Pulmonary artery endothelial cell (primary cell): ENCODE measurements around the gene DUSP9. TPM values are rescaled to one million over a fixed set of nuclear protein-coding genes. Genes with fewer than 3 reads are reported as not detected.

Experiments
- DNase-seq: peaks from one replicate; pipeline ENCODE4 v3.0.0-alpha.2; 2011; ENCODE audit warnings: low read depth, low spot score
- total RNA-seq: library from RNA; depleted of rRNA; stranded (reverse); fragments of >200 nt; gene quantifications from 2 replicates; pipeline ENCODE4 v1.2.3, GENCODE V29; 2014

The DUSP9 gene
- total RNA-seq, 1 donor from 2014 or later: 0.26 TPM

DNA sequence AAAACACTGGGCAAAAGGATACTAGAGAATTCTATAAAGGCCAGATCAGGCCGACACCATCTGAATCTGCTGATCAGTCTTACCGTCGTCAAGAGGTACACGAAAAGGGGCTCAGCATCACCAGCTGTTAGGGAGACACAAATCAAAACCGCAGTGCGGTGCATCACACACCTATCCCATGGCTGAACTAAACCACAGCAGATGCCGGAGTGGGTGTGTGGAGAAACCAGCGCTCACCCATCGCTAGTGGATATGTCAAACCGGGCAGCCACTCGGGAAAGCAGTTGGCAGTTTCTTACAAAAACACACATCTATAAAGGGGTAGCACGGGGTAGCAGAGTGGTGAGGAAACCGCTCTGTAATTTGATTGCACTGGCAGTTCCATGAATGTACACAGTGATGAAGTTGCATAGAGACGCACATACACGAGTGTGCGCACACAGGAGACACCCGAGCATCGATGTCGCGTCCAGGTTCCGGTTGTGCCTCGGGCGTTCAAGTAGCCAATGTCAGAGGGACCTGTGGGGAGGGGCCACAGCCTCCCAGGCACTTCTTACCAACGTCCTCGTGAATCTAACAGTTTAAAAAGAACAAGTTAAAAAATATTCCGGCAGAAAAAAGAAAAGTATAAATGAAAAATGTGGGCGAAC, 24.9 kb upstream of the DUSP9 start:
- DNase-seq: no peak

DNA sequence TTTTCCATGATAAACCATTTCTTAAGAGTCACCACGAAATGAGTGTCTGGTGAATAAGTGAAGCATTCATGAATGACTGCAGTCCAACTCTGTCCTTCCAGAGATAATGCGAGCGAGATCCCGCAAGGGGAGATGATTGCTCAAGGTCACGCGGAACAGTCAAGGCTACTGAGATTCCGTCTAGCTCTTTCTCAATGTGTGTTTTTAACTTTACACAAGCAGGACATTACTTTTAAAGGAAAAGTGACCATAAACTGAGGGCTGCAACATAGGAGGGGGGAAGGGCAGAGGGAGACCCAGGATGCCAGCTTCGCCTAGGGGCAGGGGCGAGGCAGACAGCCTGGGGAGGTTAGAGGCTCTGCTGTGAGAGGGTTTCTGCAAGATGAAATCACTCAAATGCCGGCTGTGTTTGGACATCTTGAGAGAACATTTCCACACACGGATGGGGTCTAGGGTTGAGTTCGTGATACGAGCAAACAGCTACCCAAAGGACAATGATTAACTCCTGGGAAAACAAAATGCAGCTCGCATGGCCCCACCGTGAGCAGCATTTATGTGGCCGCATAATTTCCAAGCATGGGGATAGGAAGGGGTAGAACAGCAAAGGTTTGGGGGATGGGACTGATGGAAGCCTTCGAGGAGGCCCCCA, 24.2 kb upstream of the DUSP9 start:
- DNase-seq: no peak

DNA sequence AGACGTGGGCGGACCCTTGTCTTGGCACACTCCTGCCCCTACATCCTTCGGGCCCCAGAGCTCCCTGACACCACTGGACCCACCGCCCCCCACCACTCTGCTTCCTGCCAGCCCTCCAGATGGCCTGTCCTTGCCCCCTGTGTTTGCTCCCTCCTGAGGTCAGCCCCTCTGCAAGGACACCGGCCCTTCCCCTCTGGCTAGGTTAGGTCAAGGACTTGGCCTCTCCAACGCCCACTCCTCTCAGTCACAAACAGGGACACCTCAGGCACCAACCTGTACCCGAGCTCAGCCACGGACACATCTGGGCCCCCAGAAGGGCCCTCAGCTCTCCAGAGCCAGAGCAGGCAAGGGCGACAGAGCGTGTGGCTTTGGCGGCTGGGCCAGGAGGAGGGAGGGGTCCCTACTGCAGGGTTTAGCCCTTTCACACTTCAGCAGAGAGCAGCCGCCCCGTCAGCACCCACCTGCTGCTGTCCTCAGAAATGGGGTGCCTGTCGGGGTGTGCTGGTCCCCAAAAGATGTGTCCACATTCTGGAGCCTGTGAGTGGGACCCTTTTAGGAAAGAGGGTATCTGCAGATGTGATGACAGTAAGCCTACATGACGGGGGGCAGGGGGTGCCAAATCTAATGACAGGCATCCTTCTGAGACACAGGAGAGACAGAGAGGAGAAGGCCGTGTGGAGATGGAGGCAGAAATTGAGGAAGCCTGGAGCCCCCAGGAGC, 23.5 kb upstream of the DUSP9 start:
- no peak for DNase-seq

DNA sequence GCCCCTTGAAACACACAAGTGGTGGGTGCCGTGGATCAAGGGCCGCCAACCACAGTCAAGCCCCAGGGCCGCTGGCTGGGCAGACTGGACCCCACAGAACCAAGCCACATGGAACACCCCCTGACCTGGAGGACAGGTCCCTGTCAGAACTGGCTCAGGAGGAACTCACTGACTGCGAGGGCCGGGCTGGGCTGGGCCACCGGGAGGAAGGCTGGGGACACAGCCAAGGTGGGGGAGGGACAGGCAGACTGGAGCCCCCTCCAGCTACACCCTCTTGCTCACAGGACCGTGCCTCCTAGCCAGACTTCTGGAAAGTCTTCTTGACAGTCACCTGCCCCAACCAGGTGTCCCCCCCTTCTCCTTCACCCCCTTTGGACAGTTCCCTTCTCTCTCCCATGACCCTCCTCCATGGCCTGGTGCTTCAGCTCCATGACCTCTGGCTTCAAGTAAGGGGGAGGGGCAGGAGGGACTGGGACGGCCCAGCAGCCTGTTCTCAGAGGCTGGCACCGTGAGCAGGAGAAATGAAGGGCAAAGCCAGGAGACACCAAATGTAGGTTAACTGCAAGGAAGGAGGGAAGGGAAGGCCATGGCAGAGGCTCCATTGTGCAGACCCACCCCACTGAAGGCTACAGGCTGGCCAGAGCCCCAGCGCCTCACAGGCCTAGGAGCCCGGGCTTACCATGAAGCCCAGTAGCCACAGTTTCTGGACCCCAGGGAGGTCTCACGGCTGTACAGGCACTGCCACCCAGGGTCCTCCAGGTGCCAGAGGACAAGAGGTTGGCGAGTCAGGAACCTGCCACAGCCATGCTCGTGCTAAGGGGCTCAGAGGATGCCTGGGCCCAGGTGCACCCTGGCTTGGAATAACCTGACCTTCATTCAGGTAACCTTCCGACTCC, 22.6 kb upstream of the DUSP9 start:
- DNase-seq: no peak

DNA sequence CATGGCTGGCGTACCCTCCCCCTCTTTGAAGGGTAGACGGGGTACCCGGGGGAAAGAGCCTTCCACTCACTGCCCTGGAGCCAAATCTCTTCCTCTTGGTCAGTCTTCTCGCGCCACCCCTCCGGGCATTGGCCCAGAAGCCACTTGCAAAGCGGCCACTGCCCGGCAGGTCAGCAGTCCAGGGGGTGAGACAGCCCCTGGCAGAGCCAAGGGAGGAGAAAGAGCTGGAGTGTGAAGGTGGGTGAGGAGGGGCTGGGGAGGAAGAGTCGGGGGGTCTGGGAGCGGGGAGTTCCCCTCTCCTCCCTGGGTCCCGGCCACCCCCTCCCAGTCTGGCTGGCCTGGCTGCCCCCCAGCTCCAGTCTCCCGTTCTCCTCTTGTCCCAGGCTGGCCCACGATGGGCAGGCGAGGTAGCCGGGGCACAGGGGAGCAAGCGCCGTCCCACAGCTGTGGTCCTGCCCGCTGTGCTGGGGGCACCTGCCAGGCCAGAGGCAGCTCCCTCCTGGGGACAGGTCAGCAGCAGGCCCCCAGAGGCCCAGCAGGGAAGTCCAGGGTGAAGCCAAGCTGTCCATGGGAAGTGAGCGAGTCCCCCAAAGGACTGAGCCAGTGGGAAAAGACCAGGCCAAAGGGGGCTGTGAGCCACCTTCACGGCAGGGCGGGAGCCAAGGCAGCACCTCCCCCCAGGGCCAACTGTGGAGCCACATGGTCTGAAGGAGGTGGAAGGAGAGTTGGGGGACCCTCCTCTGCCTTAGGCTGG, 21.6 kb upstream of the DUSP9 start:
- no peak for DNase-seq

DNA sequence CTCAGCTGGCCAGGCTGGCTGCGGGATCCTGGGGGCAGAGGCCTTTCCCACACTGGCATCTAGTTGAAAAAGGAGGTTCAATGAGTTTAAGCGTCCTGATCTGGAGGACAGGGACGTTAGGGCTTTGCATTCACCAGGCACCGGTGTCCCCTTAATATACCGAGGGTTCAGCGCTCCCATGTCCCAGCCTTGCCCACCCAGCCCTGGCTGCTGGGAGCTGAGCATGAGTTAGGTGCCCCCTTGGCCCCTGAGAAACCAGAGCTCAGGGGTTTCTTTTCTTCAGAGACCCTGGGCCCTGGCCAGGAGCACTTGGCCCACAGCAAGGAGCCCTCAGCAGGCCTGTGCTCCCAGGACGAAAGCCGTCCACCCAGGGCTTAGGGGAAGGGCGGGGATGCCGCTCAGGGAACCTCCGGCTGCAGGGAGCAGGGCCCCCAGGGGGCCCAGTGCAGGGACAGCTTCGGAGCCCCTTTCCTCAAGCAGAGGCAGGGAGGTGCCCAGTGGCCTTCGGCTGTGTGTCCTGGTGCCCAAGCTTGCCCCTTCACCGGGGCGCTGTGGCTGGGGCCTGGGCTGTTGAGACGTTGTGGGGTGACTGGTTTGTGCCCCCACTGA, 20.9 kb upstream of the DUSP9 start:
- DNase-seq: no peak

DNA sequence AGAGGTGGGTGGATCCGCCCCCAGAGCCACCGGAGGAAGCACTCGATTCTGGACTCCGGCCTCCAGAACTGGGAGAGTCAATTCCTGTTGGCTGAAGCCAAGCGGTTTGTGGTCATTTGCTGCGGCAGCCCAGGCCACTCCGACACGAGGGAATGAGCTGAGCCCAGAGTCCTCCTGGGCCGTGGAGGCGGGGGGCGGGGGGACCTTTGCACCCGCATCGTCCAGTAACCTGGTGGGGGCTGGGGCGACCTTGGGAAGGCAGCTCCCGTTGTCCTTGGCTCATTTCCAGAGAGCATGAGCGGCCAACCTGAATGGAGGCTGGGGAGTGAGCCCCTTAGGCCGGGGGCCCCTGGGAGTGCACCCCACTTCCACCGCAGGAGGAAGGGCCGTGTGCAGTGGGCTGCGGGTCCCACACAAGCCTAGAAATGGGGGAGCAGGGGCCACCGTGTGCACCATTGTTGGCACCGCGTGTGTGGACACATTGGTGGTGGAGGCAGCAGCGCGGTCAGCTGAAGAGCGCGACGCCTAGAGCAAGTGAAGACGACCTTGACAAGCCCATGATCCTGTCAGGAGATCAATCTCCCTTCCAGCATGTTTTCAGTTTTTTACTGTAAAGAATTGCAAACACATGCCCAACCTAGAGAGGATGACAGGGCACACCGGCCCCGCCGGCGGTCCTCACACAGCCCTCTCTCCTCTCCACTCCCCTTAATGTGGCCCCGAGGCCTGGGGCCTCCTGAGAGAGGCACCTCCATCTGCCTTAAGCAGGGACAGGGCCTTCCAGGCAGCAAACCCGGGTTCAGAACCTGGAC, 19.9 kb upstream of the DUSP9 start:
- DNase-seq: no peak

DNA sequence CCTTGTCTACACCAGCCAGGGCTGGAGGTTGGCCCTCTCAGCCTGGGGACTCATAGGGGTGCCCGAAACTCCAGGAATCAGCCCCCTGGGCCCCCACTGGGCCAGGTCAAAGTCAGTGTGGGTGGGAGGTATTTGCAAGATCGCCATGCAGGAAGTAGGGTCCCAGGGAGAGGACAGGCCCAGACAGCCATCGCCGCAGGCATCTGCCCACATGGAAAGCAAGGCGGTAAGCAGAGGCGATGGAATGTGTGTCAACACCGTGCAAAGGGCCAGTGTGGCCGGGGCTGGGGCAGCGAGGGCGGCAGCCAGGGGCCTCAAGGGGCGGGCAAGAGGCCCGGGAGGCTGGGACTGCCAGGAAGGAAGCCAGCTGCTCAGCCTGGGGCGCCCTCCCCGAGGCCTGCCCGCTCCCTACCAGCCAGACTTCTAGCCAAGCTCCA, 19.3 kb upstream of the DUSP9 start:
- DNase-seq: no peak

DNA sequence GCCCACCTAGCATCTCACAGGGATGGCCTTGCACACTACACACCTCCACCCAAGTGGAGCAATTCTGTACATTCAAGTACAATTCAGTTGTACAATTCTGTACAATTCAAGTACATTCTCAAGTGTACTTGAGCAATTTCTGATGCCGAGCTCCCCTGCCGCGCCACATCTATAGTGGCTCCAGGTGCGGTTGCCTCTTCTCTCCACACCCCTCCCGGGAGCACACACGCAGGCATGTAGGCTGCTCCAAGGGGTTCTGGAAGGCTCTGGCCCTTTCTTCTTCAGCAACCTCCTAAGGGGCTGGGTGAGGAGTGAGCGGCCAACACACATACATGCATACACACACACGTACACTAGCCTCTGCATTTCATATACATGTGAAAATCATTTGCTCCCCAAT, 18.9 kb upstream of the DUSP9 start:
- DNase-seq: no peak

DNA sequence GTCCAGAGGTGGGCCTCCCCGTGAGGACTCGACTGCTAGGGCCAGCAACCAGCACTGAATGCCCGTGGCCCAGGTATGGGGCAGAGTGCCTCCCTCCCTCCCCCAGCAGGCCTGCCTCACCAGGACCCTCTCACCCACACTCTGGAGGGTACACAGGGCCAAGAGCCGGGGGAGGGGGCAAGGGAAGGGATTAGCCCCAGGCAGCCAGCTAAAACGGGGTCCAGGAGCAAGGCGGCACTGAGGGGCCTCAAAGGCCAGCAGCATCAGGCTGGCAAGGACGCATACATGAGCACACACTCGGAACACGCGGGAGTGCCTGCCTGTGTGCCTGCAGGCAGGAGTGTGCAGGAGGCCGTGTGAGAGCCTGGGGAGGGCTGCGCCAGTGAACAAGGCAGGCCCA, 18.3 kb upstream of the DUSP9 start:
- no peak for DNase-seq

DNA sequence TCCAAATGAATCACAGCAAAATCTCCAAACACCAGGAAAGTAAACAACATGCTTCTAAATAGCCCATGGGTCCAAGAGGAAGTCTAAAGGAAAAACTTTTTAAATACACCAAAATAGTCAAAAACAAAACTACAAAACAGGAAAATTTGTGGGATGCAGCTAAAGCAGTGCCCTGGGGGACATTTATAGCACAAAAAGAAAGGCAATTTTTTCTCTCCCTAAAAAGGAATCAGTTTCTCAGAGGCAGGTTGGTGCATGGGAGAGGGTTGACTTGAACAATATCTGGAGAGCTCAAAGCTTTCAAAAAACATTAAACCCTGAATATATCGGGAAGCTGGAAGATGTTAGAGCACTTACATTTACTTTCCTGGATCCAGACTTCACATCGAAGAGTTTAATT, 15.7 kb upstream of the DUSP9 start:
- no peak for DNase-seq

DNA sequence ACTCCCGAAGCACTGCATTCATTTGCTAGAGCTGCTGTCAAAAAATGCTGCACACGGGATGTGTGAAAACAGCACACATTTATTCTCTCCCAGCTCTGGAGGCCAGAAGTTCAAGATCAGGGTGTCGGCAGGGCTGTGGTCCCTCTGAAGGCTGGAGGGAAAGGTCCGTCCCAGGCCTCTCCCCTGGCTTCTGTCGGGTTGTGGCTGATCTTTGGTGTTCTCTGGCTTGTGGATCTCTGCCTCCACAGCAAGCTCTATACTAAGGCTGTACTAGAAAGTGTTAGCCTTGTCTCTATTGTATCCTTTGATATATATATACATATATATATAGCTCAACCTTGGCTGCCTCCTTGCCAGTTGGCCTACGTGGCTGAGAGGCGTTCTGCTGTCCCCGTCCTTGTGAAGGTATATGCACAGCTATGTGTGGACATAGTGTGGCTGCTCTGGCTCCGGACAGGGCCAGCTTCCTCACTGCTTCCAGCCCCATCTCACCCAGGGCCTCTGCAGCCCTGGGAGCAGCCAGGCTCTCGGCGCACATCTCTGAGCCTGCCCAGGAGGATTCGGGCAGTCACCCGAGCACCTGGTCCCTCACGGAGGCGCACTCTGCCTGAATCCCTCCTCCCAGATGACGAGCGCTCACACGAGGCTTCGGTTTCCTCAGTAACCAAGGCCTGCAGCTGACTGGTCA, 15.0 kb upstream of the DUSP9 start:
- no peak for DNase-seq

DNA sequence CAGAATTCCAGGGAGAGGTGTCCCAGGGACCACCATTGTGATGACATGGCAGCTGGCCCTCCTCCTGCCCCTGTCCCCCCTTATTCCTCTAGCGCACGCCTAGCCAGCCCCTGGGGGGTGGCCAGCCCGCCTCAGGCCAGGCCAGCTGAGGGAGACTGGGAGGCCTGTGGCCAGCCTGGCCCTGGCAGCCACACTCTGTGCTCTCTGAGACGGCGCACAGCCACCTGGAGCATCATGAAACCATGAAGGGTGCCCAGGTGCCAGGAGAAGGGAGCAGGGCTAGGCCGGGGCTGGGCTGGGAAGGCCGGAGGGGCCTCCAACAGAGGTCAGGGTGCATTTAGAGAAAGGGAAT, 14.4 kb upstream of the DUSP9 start:
- no peak for DNase-seq

DNA sequence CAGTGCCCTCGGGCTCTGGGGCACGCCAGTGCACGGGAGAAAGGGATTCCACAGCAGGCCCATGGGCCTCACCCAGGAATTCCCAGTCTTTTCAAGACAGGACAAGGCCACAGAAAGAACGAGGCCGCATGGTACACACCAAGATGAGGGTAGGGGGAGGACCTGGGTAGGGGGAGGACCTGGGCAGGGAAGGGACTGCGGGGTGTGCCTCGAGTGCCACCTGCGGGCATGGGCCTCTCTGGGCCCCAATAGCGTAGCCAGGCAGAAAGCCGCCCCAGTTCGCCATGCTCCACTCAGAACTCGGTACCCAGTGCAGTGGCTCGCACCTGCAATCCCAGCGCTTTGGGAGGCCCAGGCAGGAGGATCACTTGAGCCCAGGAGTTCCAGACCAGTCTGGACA, 14.0 kb upstream of the DUSP9 start:
- no peak for DNase-seq

DNA sequence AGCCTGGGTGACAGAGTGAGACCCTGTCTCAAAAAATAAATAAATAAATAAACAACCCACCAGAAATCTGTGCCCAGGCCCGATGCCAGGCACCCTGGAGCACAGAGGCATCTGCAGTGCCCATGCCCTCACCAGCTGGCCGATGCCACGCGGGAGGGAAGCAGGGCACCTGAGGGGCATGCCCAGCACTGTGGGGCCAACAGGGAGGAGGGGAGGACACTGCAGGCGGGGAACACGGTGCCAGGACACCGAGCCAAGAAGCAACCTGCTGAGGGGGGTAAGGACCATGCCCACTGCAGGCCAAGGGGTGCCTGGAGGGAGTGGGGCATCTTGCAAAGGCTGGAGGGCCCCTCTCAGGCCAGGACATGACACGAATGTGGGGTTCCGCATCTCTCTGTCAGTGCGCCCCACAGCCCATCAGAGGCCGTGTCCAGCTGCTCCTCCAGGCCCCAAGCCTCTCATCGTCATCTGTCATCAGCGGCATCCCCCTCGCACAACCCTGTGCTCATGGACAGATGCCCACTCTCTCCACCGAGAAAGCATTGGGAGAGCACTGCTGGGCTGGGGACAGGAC, 13.3 kb upstream of the DUSP9 start:
- DNase-seq: no peak

DNA sequence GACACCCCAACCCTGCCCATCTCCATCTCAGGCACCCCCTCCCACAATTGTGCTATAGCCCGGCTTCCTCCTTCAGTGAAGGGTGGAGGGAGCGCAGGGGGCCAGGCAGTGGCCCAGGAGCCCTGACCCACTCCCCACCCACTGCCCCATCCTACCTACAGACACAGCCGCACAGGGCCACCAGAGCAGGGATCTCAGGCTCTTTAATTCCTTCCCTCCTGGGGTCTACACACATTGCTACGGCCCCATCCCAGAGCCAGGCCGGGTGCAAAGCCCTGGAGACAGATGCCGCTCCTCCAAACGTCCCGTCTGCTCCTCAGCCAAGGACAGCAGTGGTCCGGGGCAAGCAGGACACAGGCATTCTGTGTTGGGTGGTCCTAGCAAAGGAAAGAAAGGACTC, 12.8 kb upstream of the DUSP9 start:
- DNase-seq: no peak

DNA sequence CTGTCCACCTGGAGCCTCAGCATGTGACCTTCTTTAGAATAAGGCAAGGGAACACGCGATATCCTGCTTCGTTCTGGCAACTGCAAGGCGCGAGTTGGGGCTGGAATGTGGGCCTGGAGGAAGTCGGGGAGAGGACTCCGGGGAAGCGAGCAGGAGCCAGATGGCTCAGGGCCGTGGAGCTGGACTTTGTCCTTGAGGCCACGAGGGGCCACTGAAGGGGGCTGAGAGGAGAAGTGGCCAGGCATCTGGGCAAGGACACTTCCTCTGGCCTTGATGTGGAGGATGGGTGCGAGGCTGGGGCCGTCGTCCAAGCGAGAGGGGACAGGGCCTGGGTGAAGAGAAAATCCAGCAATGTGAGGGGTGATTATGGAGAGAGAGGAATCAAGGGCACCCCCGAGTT, 12.2 kb upstream of the DUSP9 start:
- no peak for DNase-seq

DNA sequence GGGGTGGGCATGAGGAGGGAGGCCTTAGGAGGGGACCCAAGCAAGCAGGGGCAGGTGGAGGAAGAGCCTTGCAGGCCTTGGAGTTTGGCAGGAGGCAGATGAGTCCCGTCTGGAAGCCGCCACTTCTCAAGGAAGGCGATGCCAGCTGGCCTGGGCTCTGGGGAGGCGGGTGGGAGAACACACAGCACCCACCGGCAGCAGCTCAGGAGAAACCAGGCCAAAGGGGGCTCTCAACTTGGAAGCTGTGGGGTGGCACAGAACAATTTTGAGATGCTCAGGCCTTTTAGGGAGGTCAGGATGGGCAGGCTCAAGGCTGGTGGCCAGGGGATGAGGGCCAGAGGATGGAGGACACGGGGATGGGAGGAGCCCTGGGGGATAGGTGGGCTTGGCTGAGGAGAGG, 11.6 kb upstream of the DUSP9 start:
- DNase-seq: no peak
